Inferior parietal cortex (tissue), 1 donor: ENCODE measurements around the gene NKX2-3.

Experiments
- DNase-seq: peaks from one replicate; pipeline ENCODE4 v3.0.0-alpha.2; 2016; ENCODE audit errors: extremely low spot score

Gene NKX2-3

DNA sequence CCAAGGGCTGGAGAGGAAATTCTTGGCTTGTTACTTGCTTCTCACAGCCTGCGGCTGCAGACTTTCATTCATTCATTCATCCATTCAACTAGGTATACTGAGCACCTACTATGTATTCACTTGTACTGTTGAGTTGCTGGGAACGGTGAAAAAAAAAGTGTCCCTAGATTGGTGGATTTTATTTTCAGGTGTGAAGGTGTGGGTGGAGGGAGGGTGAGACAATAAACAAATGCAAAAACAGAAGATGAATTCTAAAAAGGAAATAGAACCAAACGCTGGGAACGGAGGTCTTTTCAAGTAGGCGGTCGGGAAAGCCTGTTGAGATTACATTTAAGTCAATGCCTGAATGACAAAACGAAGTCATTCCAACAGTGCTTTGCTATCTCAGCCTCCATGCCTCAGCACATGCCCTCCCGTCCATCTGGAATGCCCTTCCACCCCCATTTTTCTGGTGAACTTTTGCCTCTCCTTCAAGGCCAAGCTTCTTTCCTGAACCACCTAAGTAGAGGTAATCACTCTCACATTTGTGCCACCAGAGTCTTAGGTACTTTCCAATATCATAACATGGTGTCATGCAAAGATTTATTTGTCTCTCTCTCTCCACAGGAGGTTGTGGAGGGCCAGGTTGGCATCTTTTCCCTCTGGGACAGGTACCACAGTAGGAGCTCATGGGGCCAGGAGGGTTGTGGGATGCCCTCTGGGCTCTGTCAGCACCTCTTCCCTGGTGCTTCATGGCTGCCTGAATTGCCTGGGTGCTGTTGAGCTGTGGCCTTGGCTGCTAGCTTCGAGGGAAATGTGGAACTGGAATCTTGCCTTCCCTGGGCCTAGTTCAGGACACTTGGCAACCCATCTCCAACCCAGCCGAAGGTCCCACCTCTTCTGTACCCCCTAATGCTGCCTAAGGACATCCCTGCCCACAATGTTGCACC is 5.5 kb downstream of the NKX2-3 start:
- no peak for DNase-seq

DNA sequence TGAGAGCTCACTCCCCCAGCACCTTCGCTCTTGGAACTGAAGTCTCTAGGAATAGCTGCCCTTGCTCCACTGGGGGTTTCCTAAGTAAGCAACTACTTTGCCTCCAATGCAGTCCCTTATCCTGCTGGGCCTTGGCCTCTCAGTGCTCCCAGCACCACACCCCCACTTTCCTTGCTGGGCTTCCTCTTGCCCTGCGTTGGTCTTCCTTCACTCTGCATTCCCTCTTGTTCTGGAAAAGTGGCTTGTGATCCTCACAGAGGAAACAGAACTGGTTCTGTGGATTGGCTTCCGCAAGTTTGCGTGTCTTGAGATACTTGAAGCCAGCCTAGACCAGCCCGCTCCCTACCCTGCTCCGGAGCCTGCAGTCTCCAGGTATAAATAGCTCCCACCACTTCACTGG is 6.4 kb downstream of the NKX2-3 start:
- no peak for DNase-seq

DNA sequence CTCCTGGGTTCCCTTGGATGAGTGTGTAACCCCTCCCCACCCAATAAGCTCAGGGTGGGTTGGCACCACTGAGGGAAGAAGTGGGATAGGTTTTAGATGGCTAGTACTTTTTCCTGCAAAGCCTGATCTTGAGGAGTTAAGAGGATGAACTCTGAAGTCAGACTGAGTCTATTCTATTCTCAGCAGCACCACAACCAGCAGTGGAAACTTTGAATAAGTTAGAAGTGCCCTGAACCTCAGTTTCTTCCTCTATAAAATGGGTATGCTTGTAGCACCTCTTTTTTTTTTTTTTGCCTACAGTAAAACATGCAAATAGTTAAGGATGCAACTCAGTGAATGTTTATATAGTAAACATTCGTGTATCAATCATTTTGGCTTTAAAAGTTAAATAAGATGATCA is 7.1 kb downstream of the NKX2-3 start:
- no peak for DNase-seq

DNA sequence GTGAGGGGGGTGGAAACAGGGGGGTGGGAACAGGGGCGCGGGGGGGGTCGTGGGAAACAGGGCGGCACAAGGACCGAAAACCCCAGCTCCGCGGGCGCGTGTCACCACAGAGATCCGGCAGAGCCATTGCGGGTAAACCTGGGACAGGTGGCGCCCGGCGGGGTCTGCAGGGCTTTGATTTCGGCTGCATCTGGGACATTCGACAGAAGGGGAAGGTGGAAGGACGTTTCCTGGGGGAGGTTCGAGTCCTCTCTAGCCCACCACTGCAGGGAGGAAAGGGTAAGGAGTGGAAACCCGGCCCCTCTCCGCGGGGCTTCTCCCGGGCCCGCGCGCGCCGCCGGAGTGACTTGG is 7.5 kb downstream of the NKX2-3 start:
- no peak for DNase-seq

DNA sequence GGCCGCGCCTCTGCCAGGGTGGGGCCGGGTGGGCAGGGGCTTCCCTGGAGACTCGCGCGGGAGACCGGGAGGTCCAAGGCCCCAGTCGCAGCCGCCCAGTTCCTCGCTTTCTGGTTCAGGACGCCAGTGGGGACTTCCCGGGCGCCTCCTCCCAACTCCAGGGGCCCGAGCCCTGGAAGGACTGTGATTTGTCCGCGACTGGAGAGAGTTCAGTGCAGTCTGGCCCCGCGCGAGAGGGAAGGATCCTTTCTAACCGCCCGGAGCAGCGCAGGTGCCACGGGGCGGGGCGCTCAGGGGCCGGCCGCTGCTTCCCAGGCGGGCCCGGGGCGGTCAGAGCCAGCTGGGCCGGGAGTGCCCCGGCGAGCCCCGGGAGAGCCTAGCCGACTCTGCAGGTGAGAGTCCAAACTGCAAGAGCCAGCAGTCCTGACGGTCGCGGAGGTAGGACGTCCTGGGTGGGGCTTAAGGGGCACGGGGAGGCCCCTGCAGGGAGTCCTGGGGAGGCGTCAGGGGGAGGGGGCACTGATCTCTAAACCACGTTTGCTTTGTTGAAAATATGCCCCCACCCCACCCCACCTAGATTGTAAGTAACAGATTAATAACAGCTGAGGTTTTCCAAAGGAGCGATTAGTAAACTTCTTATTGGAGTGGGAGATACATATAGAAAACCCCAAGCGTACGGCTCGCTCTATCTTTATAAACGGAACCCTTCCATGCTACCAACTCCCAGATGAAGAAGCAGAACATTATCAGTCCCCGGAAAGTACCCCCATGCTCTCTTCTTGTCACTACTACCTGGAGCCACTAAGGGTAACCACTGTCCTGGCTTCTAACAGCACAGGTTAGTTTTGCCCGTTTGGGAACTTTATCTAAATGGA is 8.2 kb downstream of the NKX2-3 start:
- no peak for DNase-seq

DNA sequence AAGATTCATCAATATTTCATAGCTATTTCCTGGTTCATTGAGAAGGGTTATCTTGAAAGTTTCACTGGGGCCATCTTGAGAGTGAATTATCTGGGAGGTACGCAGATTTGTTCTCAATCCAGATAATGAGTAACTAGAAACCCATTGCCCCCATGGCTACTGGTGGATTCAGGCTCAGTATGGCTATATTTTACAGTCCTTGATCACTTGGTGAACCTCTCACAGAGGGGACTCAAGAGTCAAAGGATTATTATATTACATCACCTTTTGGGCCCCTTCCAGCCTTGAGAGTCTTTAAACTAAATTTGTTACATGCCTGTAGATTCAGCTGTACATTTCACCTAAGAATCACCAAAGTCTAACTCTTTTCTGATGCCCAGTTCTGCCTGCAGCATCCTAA is 11.6 kb downstream of the NKX2-3 start:
- DNase-seq = no peak

DNA sequence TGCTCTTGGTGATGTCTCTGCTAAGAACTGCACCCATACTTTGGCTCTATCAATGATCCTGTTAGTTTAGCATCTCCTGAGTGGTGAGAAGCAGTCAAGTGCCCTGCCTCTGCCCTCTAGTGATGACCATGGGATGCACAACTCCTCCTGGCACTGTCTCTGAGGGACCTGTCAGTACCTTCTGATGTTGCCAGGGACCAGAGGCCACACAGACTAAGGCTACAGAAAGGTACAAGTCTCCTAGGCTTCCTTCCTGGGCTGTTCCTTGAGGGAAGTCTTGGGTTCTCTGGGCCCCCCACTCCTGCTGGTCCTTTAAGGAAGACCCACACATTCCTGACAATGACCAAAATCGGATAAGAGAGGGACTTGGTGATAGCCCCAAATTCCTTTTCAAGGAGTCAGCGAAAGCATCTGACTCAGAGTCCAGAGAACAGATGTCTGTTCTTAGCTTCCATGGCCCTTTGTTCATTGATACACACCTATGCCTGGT is 15.3 kb downstream of the NKX2-3 start:
- DNase-seq = no peak

DNA sequence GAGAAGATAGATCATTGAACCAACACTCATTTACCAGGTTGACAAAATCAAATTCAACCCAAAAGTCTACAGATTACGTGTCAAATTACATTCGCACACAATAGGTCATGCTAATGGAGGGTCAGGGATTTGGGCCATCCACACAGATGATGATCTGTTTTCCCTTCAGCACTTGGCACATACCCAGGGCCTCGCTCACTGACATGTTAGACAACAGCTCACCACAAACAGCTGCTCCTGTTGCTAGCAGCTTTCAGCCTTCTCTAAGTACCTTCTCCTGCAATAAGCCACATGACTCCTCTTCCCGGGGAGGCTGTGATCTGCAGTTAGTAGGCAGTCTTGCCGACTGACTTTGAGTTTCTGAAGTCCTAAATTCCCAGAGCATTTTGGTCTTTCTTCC is 18.4 kb downstream of the NKX2-3 start:
- DNase-seq = no peak

DNA sequence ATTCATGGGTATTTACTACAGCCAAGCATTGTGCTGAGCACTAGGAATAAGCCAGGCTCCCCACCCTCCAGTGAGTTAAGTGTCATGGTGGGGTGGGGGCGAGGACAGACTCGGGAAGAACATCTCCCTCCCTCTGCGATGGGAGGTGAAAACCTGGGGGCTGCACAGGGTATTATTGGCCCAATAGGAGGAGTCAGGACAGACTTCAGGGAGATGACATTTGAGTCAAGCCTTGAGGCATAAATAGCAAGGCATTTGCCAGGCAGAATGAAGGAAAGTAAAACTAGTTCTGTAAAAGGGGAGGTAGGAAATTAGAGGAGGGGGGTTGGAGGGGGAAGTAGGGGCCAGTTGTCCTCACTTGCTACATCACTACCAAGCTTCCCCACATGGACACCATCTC is 18.9 kb downstream of the NKX2-3 start:
- no peak for DNase-seq

DNA sequence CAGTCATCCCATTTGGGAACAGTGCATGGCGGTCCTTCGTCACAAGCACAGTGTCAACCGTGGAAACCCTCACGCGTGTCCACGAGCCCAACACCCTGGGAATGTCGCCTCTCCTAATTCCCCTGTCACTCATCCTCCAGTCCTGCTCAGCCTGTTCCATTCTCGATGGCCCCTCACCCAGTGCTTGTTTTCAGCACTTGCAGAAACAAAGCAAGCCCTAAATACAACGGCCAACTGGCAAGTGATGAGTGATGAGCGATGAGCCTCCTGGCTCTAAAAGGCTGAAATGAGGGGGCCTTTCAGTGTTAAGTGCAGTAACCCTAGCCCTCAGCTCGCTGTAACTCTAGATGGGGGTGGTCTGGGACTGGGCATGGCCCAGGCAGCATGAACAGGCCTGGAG is 22.6 kb downstream of the NKX2-3 start:
- no peak for DNase-seq

DNA sequence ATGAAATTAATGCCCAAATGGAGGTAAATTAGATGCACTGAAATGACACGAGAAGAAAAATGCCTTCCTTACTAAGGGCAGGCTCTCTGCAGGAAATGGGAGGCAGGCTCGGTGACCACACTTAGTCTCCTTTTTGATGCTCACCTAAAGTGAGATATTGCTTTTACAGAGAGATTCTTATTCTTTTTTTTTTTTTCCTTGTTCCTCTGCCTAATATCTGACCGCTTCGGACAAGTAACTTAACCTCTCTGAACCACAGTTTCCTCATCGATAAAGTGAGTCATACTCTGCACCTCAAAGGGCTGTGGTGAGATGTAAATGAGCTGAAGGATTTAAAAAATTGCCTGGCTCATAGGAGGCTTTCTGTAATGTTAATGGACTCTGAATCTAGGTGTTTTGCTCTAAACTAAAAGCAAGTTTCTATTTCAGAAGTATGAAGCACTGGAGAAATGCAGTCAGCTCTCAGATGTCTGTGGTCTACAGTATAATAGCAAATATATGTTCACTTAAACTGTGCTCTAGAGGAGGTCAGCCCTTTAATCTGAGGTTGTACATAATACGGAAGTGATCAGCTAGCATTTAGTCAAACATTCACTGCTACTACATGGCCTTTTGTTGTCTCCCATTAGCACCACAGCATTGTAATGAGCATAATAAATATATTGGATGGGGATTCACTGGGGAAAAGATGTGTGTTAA is 23.2 kb downstream of the NKX2-3 start:
- no peak for DNase-seq

DNA sequence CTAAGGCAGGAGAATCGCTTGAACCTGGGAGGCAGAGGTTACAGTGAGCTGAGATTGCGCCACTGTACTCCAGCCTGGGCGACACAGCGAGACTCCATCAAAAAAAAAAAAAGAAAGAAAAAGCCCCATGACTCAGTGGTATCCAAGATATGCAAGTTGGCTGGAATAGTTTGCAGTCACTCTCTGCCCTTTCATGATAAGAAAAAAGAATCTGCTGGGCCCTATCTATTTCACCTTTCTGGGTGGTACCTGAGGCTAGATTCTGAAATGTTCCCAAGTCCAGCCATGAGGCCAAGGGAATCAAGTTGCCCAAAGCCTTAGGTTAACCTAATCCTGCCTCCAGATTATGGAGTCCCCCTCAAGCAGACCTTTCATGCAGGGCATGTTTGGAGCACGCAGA is 24.3 kb downstream of the NKX2-3 start:
- no peak for DNase-seq

DNA sequence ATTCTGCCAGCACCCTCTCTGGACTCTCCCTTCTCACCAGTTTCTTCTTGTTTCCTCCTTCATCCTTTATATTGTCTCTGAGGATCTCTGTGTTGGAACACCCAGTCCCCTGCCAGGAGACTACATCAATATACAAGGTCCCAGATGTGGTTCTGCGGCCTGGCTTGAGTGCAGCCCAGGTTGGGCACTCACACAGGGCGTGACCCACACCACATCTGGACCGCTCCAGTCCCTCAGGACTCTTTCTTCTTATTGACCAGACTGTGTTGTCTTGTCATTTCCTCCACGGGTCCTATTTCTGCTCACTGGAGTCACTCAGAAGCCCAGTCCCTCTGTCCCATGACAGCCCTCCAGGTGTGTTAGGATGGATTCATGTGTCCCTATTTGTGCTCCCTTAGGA is 26.0 kb downstream of the NKX2-3 start:
- no peak for DNase-seq

DNA sequence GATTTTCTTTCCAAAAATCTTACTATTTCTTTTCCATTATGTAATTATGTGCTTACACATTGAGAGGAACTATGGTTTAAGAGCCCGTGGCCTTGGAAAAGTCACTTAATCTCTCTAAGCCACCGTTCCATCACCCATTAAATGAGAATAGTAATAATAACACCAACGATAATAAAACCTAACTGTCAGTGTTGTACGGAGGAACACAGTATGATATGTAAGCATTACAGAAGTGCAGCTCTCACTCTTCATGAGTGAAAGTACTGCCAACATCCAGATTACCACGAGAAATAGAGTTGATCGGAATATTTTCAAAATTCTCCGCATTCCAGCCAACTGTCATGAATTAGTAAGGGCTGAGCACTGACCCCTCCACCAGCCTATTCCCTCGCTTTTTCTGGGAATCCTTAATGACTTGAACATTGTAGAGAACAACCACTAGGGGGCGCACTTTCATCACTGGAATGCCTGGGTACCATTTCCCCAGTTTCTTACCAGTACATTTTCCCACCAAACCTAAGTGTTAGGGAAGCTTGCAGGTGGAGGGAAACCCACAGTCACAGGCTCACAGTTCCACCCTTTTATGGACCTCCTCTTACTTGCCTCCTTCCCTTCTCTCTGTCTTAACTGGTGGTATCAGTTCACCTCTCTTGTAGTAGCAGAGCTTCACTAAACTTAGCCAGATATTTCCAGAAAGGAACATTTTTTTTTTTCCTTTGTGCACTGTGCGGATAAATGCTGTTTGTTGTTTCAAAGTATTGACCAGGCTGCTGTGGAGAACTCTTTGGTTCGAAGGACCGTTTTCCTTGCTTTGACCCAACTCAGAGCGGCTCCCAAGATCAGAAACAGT is 27.8 kb downstream of the NKX2-3 start:
- DNase-seq = peak; percentile 63

DNA sequence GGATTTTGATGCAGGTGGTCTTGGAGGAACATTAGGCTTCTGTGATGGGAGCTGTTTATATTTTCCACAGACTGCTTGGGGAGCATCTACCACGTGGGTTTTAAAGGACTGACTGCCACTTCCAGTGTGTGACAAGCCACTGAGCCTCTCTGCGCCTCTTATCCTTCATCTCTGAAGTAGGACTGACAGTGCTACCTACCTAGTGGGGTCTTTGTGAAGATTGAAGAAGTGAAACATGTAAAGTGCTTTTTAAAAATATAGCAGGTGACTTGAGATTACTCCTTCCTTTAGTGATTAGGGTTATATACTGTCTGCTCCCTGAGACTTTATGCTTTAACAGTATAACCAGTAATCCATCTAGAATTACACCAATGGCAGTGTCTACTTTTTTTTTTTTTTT is 29.9 kb downstream of the NKX2-3 start:
- DNase-seq = no peak

DNA sequence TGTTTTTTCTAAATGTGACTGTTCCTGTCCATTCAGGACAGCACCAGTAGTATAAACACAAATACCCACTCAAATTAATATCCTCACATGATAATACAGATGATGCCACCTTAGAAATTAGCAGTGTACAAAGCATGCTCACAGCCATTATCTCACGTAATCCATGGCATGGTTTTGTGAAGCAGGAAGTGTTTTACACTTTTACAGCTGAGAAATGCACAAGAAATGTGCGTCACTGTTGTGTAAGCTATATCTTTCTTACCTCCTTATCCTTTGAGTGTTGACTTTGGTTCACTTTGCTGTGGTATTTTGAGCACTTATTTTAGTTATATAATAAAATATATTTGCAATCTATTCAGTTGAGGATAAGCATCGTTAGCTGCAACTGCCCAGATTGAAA is 31.6 kb downstream of the NKX2-3 start:
- DNase-seq = no peak

DNA sequence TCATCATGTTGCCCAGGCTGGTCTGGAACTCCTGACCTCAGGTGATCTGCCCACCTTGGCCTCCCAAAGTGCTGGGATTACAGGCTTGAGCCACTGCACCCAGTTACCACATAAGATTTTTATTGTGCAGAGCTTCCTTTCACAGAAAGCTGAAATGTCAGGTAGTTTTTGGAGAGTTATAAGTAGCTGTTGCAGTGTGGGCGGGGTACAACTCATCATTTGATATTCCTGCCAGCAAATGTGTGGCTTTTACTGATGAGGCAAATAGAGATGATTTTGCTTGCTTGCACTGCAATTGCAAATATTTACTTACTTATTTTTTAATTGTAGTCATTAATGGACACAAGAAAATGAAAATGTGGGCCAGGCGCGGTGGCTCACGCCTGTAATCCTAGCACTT is 32.4 kb downstream of the NKX2-3 start:
- DNase-seq = peak; percentile 7

DNA sequence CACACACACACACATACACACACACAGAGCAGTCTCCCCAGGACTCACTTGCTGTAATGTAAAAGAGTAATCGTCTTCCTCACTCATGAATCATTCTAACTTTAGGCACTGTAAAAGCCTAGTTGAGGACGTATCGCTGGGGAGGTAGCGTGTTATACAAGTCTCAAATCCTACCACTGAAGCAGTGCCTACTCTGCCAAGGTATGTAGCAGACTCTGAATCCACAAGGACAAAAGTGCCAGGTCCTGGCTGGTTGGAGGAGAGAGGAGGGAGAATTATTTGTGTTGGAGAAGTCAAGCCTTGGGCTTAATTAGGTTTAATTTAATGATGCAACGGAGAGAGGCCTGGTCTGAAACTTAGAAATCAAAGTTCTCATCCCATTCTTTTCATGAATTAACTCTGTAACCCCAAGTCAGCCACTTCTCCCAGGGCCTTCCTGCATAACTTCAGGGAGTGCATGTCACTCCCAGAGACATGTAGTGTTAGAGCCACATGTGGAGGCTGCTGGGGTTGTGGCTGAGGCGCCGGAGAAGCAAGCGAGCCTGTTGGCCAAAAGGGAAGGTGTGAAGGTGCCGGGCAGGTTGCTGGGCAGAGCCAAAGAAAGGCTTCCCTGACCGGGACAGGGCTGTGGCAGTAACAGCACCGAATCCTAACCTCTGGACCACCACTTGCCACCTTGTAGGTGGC is 36.7 kb downstream of the NKX2-3 start:
- DNase-seq = no peak

DNA sequence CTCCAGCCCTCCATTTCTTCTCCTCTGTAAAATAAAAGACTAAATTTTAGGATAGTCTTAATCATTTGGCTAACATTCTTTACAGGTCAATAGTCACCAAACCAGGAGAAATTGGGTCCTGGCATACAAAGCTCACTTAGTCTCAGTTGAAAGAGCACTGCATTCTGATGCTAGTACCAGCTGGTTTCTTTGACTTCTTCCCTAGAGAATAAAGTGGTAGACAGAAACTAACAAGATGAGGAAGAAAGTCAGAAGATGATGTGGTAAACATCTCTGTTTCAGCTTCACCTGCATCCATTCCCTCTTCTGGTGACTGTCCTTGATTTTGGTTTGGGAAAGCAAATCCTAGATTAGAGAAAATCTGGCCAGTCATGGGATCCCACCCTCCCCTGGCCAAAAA is 37.2 kb downstream of the NKX2-3 start:
- no peak for DNase-seq

DNA sequence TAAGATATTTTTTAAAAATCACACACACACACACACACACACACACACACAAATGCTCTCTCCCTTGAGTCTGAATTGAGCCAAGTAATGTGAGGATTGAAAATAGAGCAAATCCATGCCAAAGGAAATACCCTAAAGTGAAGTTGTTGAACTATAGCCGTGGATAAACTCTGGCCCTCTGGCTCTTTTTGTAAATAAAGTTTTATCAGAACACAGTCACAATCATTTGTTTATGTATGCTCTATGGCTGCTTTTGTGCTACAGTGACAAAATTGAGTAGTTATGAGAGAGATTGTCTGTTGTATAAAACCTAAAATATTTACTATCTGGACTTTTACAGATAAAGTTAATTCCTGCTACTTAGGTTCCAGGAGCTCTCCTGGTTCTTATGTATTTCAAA is 39.1 kb downstream of the NKX2-3 start:
- DNase-seq = no peak

DNA sequence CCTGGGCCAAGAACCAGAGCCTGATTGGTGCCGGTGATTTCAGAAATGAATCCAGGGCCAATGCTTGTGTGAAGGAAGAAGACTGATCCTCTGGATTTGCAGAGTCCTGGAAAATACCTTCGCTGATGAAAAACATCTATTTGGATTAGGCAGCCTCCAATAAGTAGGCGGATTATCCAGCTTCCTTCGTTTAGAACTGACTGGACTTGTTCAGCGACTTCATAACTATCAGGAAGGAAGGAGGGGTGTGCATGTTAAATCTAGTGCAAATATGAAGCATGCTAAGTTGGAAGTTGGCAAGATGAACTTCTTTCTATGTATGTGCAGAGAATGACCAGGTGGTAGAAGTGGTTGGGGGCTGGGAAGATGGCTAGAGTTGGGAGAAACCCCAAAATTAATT is 41.0 kb downstream of the NKX2-3 start:
- DNase-seq = no peak
